Endodermal cell (in vitro differentiated cells): Measurements from ENCODE around the gene CCSER1. TPM values are rescaled to one million over a fixed set of nuclear protein-coding genes. Genes with fewer than 3 reads are reported as not detected.

Source experiments
- DNase-seq: peaks from one replicate; pipeline ENCODE4 v3.0.0-alpha.2; 2017
- H3K27ac ChIP-seq: 2 replicates; pipeline ENCODE4 v1.5.1; 2013; ENCODE audit warnings: mild to moderate bottlenecking, low read depth, low read length, moderate library complexity
- H3K27me3 ChIP-seq: 2 replicates; pipeline ENCODE4 v1.6.1; 2013; ENCODE audit warnings: mild to moderate bottlenecking, low read length, moderate library complexity; ENCODE audit not compliant: insufficient read depth, control insufficient read depth, poor library complexity, severe bottlenecking
- H3K36me3 ChIP-seq: 2 replicates; pipeline ENCODE4 v1.7.0; 2013; ENCODE audit warnings: mild to moderate bottlenecking, low read length, moderate library complexity; ENCODE audit not compliant: control insufficient read depth, insufficient read depth
- H3K4me1 ChIP-seq: one replicate; pipeline ENCODE4 v1.7.0; 2013; ENCODE audit warnings: low read length; ENCODE audit not compliant: control insufficient read depth, insufficient read depth
- H3K4me3 ChIP-seq: 2 replicates; pipeline ENCODE4 v1.5.1; 2013; ENCODE audit warnings: mild to moderate bottlenecking, low read length, moderate library complexity
- H3K9ac ChIP-seq: 2 replicates; pipeline ENCODE4 v1.6.1; 2013; ENCODE audit warnings: mild to moderate bottlenecking, low read length, moderate library complexity; ENCODE audit not compliant: poor library complexity, severe bottlenecking; ENCODE audit errors: extremely low read depth
- H3K9me3 ChIP-seq: 2 replicates; pipeline ENCODE4 v1.6.1; 2013; ENCODE audit warnings: mild to moderate bottlenecking, low read length, moderate library complexity; ENCODE audit not compliant: control insufficient read depth
- H3K27ac Mint-ChIP-seq: 2 replicates; pipeline ENCODE4 v1.8.0; 2020; ENCODE audit warnings: mixed read lengths
- H3K27me3 Mint-ChIP-seq: 2 replicates; pipeline ENCODE4 v1.8.0; 2021; ENCODE audit warnings: mild to moderate bottlenecking, mixed read lengths; ENCODE audit not compliant: insufficient read depth
- H3K36me3 Mint-ChIP-seq: 2 replicates; pipeline ENCODE4 v1.8.0; 2020; ENCODE audit warnings: low read depth, mixed read lengths
- H3K4me1 Mint-ChIP-seq: 2 replicates; pipeline ENCODE4 v1.8.0; 2020; ENCODE audit warnings: mixed read lengths
- H3K4me3 Mint-ChIP-seq: 2 replicates; pipeline ENCODE4 v1.8.0; 2020; ENCODE audit warnings: mild to moderate bottlenecking, moderate library complexity, mixed read lengths
- H3K9me3 Mint-ChIP-seq: 2 replicates; pipeline ENCODE4 v1.8.0; 2020; ENCODE audit warnings: mild to moderate bottlenecking, mixed read lengths
- CTCF ChIP-seq: fragments of 200-600 bp; sonication (generic); conservative IDR thresholded peaks from 2 replicates; pipeline ENCODE4 v1.5.0; 2021; ENCODE audit warnings: antibody characterized with exemption, mild to moderate bottlenecking
- WGBS, 2 experiments: methylation state at CpG; one replicate each; pipeline versions ENCODE4 v1.1.5 to v1.1.7; 2013; ENCODE audit warnings: missing lambda C conversion rate in 2 of 2, mixed read lengths in 1 of 2; ENCODE audit not compliant: insufficient coverage in 1 of 2, insufficient read length in 1 of 2; 5-methylcytosine and 5-hydroxymethylcytosine counted together
- total RNA-seq, 2 donors: library from RNA; stranded (reverse); fragmentation: NEBNext Ultra II Directional in 1 of 2; extraction: Animal tissue kit (Norgen Biotek cat#: 25700) in 1 of 2; gene quantifications; 2 replicates in 1 of 2; 3 replicates in 1 of 2; pipeline ENCODE4 v1.2.1, GENCODE V29; 2021

The CCSER1 gene
- total RNA-seq, 2 donors from 2014 or later, result 1.1 to 2.2 TPM

GRCh38 chr4:90926957-90927356 lies 799.8 kb downstream of the CCSER1 start:
- Mint-ChIP-seq H3K4me1 (no peaks in the 10 kb centered on the region), H3K9me3 (no peaks in the 10 kb centered on the region), H3K27me3 (no peaks in the 10 kb centered on the region), H3K27ac (no peak overlapping the region), H3K36me3 (no peaks in the 10 kb centered on the region), H3K4me3 (no peak overlapping the region)
- Histone ChIP-seq H3K36me3 (no peaks in the 10 kb centered on the region), H3K27ac (no peak overlapping the region), H3K9ac (no peak overlapping the region), H3K9me3 (no peaks in the 10 kb centered on the region), H3K27me3 (no peaks in the 10 kb centered on the region), H3K4me1 (no peaks in the 10 kb centered on the region), H3K4me3 (no peak overlapping the region)
- no peak for TF ChIP-seq CTCF
- no peak for DNase-seq

DNA sequence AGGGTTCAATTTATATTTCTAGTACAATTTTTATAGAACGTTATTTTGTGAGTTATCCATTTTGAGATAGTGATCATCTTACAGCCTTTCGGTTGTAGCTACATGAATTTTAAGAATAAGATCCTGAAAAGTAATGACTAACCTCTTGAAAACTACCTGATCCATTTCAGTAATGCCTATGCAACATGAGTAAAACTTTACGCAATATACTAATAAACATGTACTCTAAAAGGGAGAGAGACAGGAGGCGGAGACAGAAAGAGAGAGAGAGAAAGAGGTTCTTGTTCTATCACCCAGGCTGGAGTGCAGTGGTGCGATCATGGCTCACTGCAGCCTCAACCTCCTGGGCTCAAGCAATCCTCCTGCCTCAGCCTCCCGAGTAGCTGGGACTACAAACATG lies 816.1 kb downstream of the CCSER1 start:
- DNase-seq, result no peak
- TF ChIP-seq CTCF, result no peak
- Mint-ChIP-seq H3K27ac (no peak overlapping the region), H3K4me3 (no peak overlapping the region), H3K36me3 (no peaks in the 10 kb centered on the region), H3K4me1 (peaks cover 9% of the 10 kb centered on the region), H3K9me3 (no peaks in the 10 kb centered on the region), H3K27me3 (no peaks in the 10 kb centered on the region)
- H3K9ac ChIP-seq, result no peak overlapping the region
- no peaks in the 10 kb centered on the region for H3K27me3 ChIP-seq
- no peak overlapping the region for H3K27ac ChIP-seq
- H3K4me3 ChIP-seq, result no peak overlapping the region
- H3K9me3 ChIP-seq, result no peaks in the 10 kb centered on the region
- H3K4me1 ChIP-seq, result peaks cover 3% of the 10 kb centered on the region
- WGBS, 2 experiments, result 94% methylated on average over 5 of the region's 6 CpGs; no CpG with 5 or more reads in 1 of the 2 experiments
- no peaks in the 10 kb centered on the region for H3K36me3 ChIP-seq

- Histone ChIP-seq H3K9me3 (no peaks in the 10 kb centered on the region), H3K36me3 (no peaks in the 10 kb centered on the region), H3K27me3 (no peaks in the 10 kb centered on the region), H3K4me3 (no peak overlapping the region), H3K4me1 (peaks cover 12% of the 10 kb centered on the region), H3K27ac (no peak overlapping the region), H3K9ac (no peak overlapping the region)
- peaks cover 13% of the 10 kb centered on the region for H3K4me1 Mint-ChIP-seq
- WGBS, 2 experiments, result 95 to 100% methylated on average over 2 to 3 of the region's 3 CpGs
- H3K36me3 Mint-ChIP-seq, result no peaks in the 10 kb centered on the region
- no peak overlapping the region for H3K27ac Mint-ChIP-seq
- H3K27me3 Mint-ChIP-seq, result no peaks in the 10 kb centered on the region
- H3K9me3 Mint-ChIP-seq, result no peaks in the 10 kb centered on the region
- no peak for DNase-seq
- H3K4me3 Mint-ChIP-seq, result no peak overlapping the region
- no peak for TF ChIP-seq CTCF
These were observed 819.8 kb downstream of the CCSER1 start for GRCh38 chr4:90946945-90947344.
